Measurements from ENCODE around the gene SGTA. TPM values are rescaled to one million over a fixed set of nuclear protein-coding genes. Genes with fewer than 3 reads are reported as not detected.

SGTA gene
- total and polyA plus RNA-seq, 2 of the 13 experiments (the other 11 are each of a cell fraction or from before 2014, with no cell fraction given), result 43.9 to 47.4 TPM

DNA sequence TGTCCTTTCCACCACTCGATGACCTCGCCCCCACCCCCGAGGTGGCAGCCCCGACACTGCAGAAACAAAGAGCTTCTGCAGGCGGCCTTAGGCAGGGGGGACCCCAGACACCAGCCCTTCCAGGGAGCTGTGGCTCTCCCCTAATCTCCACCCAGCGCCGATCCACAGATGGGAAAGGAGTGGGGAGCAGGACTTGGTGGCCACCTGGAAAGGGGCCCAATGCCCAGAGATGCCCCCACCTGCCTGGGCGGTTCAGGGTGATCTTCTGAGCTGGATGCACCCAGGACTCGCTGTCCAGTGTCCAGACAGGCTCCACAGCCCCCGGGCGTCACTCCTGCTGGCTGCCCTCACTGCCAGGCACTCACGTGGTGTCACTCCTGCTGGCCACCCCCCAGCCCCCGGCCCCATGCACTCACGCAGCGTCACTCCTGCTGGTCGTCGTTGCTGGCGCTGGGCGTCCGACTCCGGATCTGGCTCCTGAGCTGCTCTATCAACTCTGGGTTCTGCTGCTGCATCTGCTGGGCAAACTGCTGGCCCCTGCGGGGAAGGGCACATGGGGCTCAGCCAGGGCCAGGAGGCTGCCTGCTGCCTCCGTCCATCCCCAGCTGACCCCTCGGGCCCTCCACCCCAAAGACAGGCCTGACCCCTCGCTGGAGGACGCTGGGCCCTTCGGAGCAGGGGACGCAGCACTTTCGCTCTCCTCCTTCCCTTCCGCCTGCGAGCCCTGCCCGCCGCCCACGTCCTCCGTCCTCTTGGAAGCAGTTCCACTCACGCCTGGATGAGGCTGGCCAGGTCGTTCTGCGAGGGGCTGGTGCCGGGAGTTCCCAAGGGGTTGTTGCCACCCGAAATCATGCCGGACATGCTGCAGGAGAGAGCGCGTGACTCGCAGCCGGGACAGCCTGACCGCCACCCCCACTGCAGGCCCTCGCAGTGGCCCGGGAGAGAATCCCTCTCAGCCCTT is 25.9 kb downstream of the SGTA start:
- Histone ChIP-seq H3K9me3 (ENCODE audit: low read length) (no peaks in the 10 kb centered on the region), H3K36me3 (replicated peaks in 1 of 2; ENCODE audit: control insufficient read depth in 1 of 2, insufficient read depth in 2 of 2, low read length in 2 of 2) (peaks cover 28 to 44% of the 10 kb centered on the region in 2 experiments; a peak in 4 of 5 replicates), H3K4me1 (ENCODE audit: insufficient read depth, low read length) (no peaks in the 10 kb centered on the region), H3K4me3 (replicated peaks in 1 of 3; ENCODE audit: insufficient read depth in 1 of 3, low read depth in 2 of 3, low read length in 3 of 3) (no peak overlapping the region), H4K20me1 (ENCODE audit: insufficient read depth, low read length) (no peaks in the 10 kb centered on the region), H3K27ac (ENCODE audit: extremely low read length, insufficient read depth, low read length) (no peak overlapping the region), H2AFZ (ENCODE audit: low read length) (no peak overlapping the region), H3K27me3 (ENCODE audit: control insufficient read depth in 1 of 2, insufficient read depth in 2 of 2, low read length in 2 of 2) (no peaks in the 10 kb centered on the region), H3K4me2 (ENCODE audit: low read depth, low read length) (no peak overlapping the region), H3K79me2 (ENCODE audit: insufficient read depth, low read length) (no peaks in the 10 kb centered on the region), H3K9ac (ENCODE audit: insufficient read depth, low read depth, low read length) (no peak overlapping the region)
- BruUV-seq (replicated peaks), result no TSS peak
- ATAC-seq (no peak), FAIRE-seq (no peak), DNase-seq (ENCODE audit: low spot score) (no peak)
- ChIA-PET CTCF (ENCODE audit: low intra/inter-chr PET ratio, low total read pairs) (no interaction called here), POLR2A (no interaction called here)
- peak; percentile 10 for TF ChIP-seq RBM22 (optimal IDR thresholded peaks at IDR 0.05; ENCODE audit: low read length)
- TF ChIP-seq HNRNPL (IDR thresholded peaks at IDR 0.05; ENCODE audit: low read depth, low read length), result no peak
- intact Hi-C loops (cut with micrococcal nuclease; ENCODE audit: unreplicated experiment) (no loop called here), in situ Hi-C loops (cut with HindIII; ENCODE audit: extremely low pct_ligation_motif_present, low pct_unique_long_range_greater_than_20kb) (no loop called here)
- WGBS (ENCODE audit: low lambda C conversion rate), result 94% methylated on average over 26 of the region's 48 CpGs

DNA sequence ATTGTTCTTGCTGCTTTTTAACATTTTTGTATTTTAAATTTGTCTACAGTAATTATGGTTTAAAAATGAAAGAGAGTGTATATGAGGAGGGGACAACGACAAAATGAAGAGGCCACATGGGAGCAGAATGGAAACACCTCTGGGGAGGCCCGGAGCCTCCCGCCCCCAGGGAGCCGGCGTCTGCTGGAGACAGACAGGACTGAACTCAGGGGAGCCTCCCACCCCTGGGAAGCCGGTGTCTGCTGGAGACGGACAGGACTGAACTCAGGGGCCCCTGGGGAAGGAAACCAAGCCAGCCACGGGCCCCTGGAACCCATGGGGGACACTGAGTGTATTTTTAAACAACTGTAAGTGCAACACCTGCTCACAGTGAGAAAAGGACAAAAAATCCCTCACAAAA is 26.6 kb downstream of the SGTA start:
- Histone ChIP-seq H3K79me2 (ENCODE audit: insufficient read depth, low read length) (no peaks in the 10 kb centered on the region), H3K9ac (ENCODE audit: insufficient read depth, low read depth, low read length) (no peak overlapping the region), H3K27ac (ENCODE audit: extremely low read length, insufficient read depth, low read length) (no peak overlapping the region), H3K4me1 (ENCODE audit: insufficient read depth, low read length) (no peaks in the 10 kb centered on the region), H3K4me3 (replicated peaks in 1 of 3; ENCODE audit: insufficient read depth in 1 of 3, low read depth in 2 of 3, low read length in 3 of 3) (no peak overlapping the region), H3K27me3 (ENCODE audit: control insufficient read depth in 1 of 2, insufficient read depth in 2 of 2, low read length in 2 of 2) (no peaks in the 10 kb centered on the region), H3K9me3 (ENCODE audit: low read length) (no peaks in the 10 kb centered on the region), H3K36me3 (replicated peaks in 1 of 2; ENCODE audit: control insufficient read depth in 1 of 2, insufficient read depth in 2 of 2, low read length in 2 of 2) (peaks cover 28 to 41% of the 10 kb centered on the region in 2 experiments; a peak in 4 of 5 replicates), H2AFZ (ENCODE audit: low read length) (no peak overlapping the region), H4K20me1 (ENCODE audit: insufficient read depth, low read length) (no peaks in the 10 kb centered on the region), H3K4me2 (ENCODE audit: low read depth, low read length) (no peak overlapping the region)
- in situ Hi-C loops (cut with HindIII; ENCODE audit: extremely low pct_ligation_motif_present, low pct_unique_long_range_greater_than_20kb), result no loop called here
- BruUV-seq (replicated peaks), result no TSS peak
- 97% methylated on average over 8 of the region's 8 CpGs for WGBS (ENCODE audit: low lambda C conversion rate)
- POLR2A ChIA-PET, result no interaction called here
- CTCF ChIA-PET (ENCODE audit: low intra/inter-chr PET ratio, low total read pairs), result no interaction called here
- DNase-seq (ENCODE audit: low spot score) (no peak), FAIRE-seq (no peak), ATAC-seq (no peak)
- intact Hi-C loops (cut with micrococcal nuclease; ENCODE audit: unreplicated experiment), result no loop called here
- no peak for TF ChIP-seq POLR2G (IDR thresholded peaks at IDR 0.05; ENCODE audit: low read depth, low read length)
- TF ChIP-seq ZNF24 (IDR thresholded peaks at IDR 0.05), result no peak
- TF ChIP-seq PRPF4 (IDR thresholded peaks at IDR 0.05; ENCODE audit: low read depth, low read length, poor library complexity, severe bottlenecking), result no peak
- TF ChIP-seq, protein P1, sequence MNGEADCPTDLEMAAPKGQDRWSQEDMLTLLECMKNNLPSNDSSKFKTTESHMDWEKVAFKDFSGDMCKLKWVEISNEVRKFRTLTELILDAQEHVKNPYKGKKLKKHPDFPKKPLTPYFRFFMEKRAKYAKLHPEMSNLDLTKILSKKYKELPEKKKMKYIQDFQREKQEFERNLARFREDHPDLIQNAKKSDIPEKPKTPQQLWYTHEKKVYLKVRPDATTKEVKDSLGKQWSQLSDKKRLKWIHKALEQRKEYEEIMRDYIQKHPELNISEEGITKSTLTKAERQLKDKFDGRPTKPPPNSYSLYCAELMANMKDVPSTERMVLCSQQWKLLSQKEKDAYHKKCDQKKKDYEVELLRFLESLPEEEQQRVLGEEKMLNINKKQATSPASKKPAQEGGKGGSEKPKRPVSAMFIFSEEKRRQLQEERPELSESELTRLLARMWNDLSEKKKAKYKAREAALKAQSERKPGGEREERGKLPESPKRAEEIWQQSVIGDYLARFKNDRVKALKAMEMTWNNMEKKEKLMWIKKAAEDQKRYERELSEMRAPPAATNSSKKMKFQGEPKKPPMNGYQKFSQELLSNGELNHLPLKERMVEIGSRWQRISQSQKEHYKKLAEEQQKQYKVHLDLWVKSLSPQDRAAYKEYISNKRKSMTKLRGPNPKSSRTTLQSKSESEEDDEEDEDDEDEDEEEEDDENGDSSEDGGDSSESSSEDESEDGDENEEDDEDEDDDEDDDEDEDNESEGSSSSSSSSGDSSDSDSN (CRISPR knock-in tag; IDR thresholded peaks at IDR 0.05), result no peak
- no peak for TF ChIP-seq TCF12 (IDR thresholded peaks at IDR 0.05)
- TF ChIP-seq TCF12 (CRISPR knock-in tag; IDR thresholded peaks at IDR 0.05), result no peak
- no peak for TF ChIP-seq NR3C1 (CRISPR knock-in tag; IDR thresholded peaks at IDR 0.05)
- TF ChIP-seq, protein P2, sequence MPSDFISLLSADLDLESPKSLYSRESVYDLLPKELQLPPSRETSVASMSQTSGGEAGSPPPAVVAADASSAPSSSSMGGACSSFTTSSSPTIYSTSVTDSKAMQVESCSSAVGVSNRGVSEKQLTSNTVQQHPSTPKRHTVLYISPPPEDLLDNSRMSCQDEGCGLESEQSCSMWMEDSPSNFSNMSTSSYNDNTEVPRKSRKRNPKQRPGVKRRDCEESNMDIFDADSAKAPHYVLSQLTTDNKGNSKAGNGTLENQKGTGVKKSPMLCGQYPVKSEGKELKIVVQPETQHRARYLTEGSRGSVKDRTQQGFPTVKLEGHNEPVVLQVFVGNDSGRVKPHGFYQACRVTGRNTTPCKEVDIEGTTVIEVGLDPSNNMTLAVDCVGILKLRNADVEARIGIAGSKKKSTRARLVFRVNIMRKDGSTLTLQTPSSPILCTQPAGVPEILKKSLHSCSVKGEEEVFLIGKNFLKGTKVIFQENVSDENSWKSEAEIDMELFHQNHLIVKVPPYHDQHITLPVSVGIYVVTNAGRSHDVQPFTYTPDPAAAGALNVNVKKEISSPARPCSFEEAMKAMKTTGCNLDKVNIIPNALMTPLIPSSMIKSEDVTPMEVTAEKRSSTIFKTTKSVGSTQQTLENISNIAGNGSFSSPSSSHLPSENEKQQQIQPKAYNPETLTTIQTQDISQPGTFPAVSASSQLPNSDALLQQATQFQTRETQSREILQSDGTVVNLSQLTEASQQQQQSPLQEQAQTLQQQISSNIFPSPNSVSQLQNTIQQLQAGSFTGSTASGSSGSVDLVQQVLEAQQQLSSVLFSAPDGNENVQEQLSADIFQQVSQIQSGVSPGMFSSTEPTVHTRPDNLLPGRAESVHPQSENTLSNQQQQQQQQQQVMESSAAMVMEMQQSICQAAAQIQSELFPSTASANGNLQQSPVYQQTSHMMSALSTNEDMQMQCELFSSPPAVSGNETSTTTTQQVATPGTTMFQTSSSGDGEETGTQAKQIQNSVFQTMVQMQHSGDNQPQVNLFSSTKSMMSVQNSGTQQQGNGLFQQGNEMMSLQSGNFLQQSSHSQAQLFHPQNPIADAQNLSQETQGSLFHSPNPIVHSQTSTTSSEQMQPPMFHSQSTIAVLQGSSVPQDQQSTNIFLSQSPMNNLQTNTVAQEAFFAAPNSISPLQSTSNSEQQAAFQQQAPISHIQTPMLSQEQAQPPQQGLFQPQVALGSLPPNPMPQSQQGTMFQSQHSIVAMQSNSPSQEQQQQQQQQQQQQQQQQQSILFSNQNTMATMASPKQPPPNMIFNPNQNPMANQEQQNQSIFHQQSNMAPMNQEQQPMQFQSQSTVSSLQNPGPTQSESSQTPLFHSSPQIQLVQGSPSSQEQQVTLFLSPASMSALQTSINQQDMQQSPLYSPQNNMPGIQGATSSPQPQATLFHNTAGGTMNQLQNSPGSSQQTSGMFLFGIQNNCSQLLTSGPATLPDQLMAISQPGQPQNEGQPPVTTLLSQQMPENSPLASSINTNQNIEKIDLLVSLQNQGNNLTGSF (CRISPR knock-in tag; IDR thresholded peaks at IDR 0.05), result no peak

Measured in HepG2 (cell line).